ENCODE measurements around the gene PCDH15. TPM values are rescaled to one million over a fixed set of nuclear protein-coding genes. Genes with fewer than 3 reads are reported as not detected.

PCDH15 gene
- total RNA-seq, 4 donors from 2014 or later = not detected

- in situ Hi-C loops (cut with MboI; ENCODE audit: low sequenced_read_pairs in 4 of 4) (no loop called here), intact Hi-C loops (cut with DNase I; ENCODE audit: low total_unique reads) (no loop called here)
- ATAC-seq (no peak), DNase-seq (no peak)
- Histone ChIP-seq H3K4me3 (no peak overlapping the region), H3K4me1 (no peaks in the 10 kb centered on the region), H3K27me3 (no peaks in the 10 kb centered on the region), H3K27ac (no peak overlapping the region), H3K36me3 (no peaks in the 10 kb centered on the region), H3K9me3 (no peaks in the 10 kb centered on the region)
- TF ChIP-seq CTCF (IDR thresholded peaks at IDR 0.05 in 4 of 5, conservative IDR thresholded peaks at IDR 0.05 in 1 of 5) (no peak), POLR2A (IDR thresholded peaks at IDR 0.05) (no peak)
Measured at GRCh38 chr10:54742416-54742815, 58.6 kb downstream of the PCDH15 start.

GRCh38 chr10:54728511-54728910 lies 72.5 kb downstream of the PCDH15 start:
- Histone ChIP-seq H3K36me3 (no peaks in the 10 kb centered on the region), H3K27me3 (no peaks in the 10 kb centered on the region), H3K9me3 (no peaks in the 10 kb centered on the region), H3K4me1 (no peaks in the 10 kb centered on the region), H3K4me3 (no peak overlapping the region), H3K27ac (no peak overlapping the region)
- no peak for DNase-seq
- no peak for TF ChIP-seq CTCF (IDR thresholded peaks at IDR 0.05 in 4 of 5, conservative IDR thresholded peaks at IDR 0.05 in 1 of 5)
- TF ChIP-seq POLR2A (IDR thresholded peaks at IDR 0.05) = no peak
- ATAC-seq = no peak
- intact Hi-C loops (cut with DNase I; ENCODE audit: low total_unique reads) = no loop called here
- in situ Hi-C loops (cut with MboI; ENCODE audit: low sequenced_read_pairs in 4 of 4) = no loop called here

- no peak for DNase-seq
- TF ChIP-seq POLR2A (IDR thresholded peaks at IDR 0.05) = no peak
- no peak for TF ChIP-seq CTCF (IDR thresholded peaks at IDR 0.05 in 4 of 5, conservative IDR thresholded peaks at IDR 0.05 in 1 of 5)
- intact Hi-C loops (cut with DNase I; ENCODE audit: low total_unique reads) = no loop called here
- H3K4me1 ChIP-seq = no peaks in the 10 kb centered on the region
- no peak for ATAC-seq
- H3K27me3 ChIP-seq = no peaks in the 10 kb centered on the region
- no peaks in the 10 kb centered on the region for H3K9me3 ChIP-seq
- no peak overlapping the region for H3K4me3 ChIP-seq
- no peak overlapping the region for H3K27ac ChIP-seq
- H3K36me3 ChIP-seq = no peaks in the 10 kb centered on the region
- in situ Hi-C loops (cut with MboI; ENCODE audit: low sequenced_read_pairs in 4 of 4) = no loop called here
Measured at GRCh38 chr10:54722075-54722474, 79.0 kb downstream of the PCDH15 start.

GRCh38 chr10:54710918-54711317 lies 90.1 kb downstream of the PCDH15 start:
- intact Hi-C loops (cut with DNase I; ENCODE audit: low total_unique reads) = no loop called here
- ATAC-seq (no peak), DNase-seq (no peak)
- TF ChIP-seq POLR2A (IDR thresholded peaks at IDR 0.05) (no peak), CTCF (IDR thresholded peaks at IDR 0.05 in 4 of 5, conservative IDR thresholded peaks at IDR 0.05 in 1 of 5) (no peak)
- in situ Hi-C loops (cut with MboI; ENCODE audit: low sequenced_read_pairs in 4 of 4) = no loop called here
- Histone ChIP-seq H3K27ac (no peak overlapping the region), H3K4me3 (no peak overlapping the region), H3K9me3 (no peaks in the 10 kb centered on the region), H3K27me3 (no peaks in the 10 kb centered on the region), H3K4me1 (no peaks in the 10 kb centered on the region), H3K36me3 (no peaks in the 10 kb centered on the region)

GRCh38 chr10:54708591-54708990 lies 92.4 kb downstream of the PCDH15 start:
- ATAC-seq (no peak), DNase-seq (no peak)
- no peak for TF ChIP-seq CTCF (IDR thresholded peaks at IDR 0.05 in 4 of 5, conservative IDR thresholded peaks at IDR 0.05 in 1 of 5)
- TF ChIP-seq POLR2A (IDR thresholded peaks at IDR 0.05) = no peak
- intact Hi-C loops (cut with DNase I; ENCODE audit: low total_unique reads) = no loop called here
- no peaks in the 10 kb centered on the region for H3K9me3 ChIP-seq
- H3K36me3 ChIP-seq = no peaks in the 10 kb centered on the region
- H3K27me3 ChIP-seq = no peaks in the 10 kb centered on the region
- in situ Hi-C loops (cut with MboI; ENCODE audit: low sequenced_read_pairs in 4 of 4) = no loop called here
- H3K27ac ChIP-seq = no peak overlapping the region
- no peak overlapping the region for H3K4me3 ChIP-seq
- H3K4me1 ChIP-seq = no peaks in the 10 kb centered on the region
